SHP77 treated with DMSO at 0.1 percent for 48 hours (cell line): Measurements from ENCODE around the gene CLTCL1.

Experiments used
- DNase-seq: peaks from one replicate; lab custom pipeline; 2025; lab: John Stamatoyannopoulos, UW

Gene CLTCL1

GRCh38 chr22:19244600-19245352, 46.7 kb downstream of the CLTCL1 start:
- no peak for DNase-seq

DNA sequence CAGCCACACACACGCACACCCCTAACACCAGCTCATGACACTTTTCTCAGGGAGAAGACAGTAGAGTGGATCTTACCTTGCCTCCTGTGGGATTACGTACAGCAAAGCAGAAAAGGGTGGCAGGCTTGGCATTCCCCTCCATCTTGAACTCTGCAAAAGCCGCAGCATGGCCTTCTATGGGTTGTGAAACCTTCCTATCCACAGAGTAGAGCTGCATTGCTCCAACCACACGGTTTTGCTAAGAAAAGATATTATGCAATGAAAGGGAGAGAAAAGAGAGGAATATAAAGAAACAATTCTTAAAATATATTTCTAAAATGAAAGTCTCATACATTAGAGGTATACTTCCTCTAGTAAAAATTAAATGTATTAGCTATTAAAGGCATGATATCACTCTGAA, 48.8 kb downstream of the CLTCL1 start:
- DNase-seq, result no peak

DNA sequence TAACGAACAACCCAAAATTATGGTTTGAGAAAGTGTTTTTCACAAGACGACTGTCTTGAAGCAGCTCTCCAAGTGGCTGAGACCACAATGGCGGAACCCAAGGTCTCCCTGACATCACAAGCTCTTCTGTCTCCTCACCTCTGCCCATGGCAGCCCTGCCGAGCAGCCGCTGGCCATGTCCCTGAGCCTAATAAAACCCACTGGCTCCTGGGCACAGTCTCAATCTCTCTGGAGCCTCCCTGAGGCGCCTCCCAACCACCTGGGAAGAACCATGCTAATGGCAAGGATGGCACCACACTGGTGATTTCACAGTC, 50.0 kb downstream of the CLTCL1 start:
- no peak for DNase-seq

DNA sequence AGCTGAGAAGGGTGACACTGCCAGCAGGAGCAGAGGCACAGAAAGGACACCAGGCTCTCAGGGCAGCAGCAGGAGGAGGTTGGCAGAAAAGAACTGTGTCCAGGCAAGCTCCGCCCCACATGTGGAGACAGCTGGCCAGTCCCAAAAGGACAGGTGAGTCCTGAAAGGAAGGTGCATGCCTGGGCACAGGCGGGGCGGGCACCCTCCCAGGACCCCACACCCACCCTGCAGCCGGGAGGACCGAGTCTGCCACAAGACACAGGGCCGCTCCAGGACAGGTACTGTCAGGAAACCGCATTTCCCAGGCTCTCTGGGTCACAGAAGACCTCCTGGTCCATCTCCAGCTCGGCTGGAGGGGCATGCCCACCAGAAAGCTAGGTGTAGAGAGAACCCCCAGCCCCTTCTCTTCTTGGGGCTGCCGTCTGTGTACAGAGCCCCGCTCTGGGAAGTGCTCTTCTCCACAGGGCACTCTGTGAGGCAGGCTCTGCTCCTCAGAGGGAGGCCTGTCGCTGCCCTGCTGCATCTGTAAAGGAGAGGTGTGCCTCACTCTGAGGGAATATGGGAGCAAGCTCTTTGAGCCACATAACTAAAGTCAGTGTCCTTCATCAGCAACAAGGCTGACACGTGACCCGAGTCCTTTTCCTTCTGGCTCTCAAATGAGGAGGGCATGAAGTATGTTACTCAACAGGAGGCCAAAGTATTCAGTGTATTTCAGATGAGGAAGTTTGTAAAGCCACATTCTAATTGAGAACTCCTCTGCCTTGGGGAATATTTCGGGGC, 50.5 kb downstream of the CLTCL1 start:
- no peak for DNase-seq

- DNase-seq, result no peak
Measured at GRCh38 chr22:19239464-19239863, 52.1 kb downstream of the CLTCL1 start.

- no peak for DNase-seq
Measured at GRCh38 chr22:19238900-19239299, 52.6 kb downstream of the CLTCL1 start.

GRCh38 chr22:19235874-19236273, 55.6 kb downstream of the CLTCL1 start:
- no peak for DNase-seq

DNA sequence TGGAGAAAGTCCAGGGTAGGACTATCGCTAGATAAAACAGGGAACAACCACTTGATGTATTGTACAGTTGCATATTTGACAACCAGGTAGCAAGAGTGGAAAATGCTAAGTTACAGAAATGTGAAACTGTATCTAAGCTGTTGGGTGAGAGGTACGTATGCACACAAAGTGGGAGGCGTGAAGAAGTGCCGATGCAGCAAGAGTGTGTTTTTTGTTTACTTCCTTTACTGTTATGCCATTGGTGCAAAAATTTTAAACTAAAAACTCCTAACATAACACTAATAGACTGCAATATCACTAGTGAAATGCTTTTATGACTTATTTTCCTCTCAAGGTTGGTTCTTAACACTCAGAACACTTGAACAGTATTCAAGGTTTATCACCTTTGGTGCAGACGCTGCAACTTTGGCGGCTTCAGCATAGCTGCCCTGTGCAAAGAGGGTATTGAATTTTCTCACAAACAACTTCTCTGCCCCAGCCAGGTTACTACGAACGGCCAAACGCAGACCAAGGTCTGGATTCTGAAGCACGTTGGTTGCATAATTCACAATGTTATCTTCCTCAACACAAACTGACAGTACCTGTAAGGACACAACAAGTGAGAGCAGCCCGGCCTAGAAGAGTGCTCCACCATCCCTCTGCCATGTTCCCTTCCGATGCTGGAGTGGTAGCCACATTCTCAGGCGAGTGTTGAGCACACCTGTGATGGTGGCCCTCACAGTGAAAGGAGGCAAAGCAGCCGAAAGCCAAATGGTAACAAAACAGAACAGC, 57.2 kb downstream of the CLTCL1 start:
- DNase-seq, result no peak

GRCh38 chr22:19233189-19233661, 58.3 kb downstream of the CLTCL1 start:
- DNase-seq, result no peak

DNA sequence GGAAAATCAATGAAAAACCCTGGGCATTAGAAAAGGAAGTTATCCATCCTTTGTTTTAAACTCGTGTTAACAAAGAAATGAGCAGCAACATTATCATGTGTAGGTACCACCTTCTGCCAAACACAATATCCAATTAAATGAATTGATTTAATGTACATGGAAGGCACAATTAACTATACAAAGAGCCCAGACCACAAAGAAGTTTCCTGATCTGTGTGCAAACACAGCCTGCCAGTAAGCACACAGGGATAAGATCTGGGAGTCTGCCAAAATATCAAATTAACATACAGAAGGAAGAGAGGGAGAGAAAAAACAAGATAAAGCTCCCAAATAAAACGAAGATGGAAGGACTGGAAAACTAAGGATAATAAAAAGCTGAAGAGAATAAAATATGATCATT, 58.9 kb downstream of the CLTCL1 start:
- peak; percentile 35 for DNase-seq

- DNase-seq, result no peak
Measured at GRCh38 chr22:19231986-19232385, 59.5 kb downstream of the CLTCL1 start.

DNA sequence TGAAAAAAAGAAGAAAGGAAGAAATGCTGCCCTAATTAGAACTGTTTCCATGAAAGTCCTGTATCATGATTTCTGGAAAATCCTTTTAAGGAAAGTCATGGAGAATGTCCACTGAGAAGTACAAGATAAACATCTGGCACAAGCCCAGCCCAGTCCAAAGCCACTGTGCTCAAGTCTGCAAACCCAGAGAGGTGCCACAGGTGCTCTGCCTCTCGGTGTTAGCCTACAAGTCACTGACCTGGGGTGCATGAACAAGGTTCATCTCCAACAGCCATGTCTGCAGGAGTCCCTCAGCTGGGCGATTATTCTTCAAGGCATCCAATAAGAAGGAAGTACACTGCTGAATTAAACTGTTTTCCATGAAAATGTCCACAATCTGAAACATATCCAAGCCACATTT, 61.9 kb downstream of the CLTCL1 start:
- no peak for DNase-seq

GRCh38 chr22:19228179-19228578, 63.3 kb downstream of the CLTCL1 start:
- DNase-seq, result no peak

- DNase-seq, result no peak
Measured at GRCh38 chr22:19226428-19226827, 65.1 kb downstream of the CLTCL1 start.

GRCh38 chr22:19225560-19225959, 66.0 kb downstream of the CLTCL1 start:
- no peak for DNase-seq

DNA sequence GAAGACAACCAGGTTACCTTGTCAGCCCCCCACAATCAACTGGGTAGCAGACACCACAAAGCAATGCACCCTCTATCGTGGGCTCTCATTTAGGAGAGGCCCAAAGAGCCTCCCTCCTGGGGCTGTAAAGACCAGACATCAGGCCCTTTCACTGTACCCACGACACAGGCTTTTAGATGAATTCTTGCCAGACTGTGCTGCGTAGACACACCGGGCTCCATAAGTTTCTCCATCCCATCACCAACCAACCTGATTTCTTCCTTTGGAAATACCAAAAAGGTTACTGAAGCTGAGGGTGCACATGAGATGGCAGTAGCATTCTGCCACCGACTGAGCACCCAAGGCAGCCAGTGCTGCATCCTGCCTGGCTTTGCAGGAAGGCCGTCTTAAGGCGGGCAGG, 66.5 kb downstream of the CLTCL1 start:
- no peak for DNase-seq

- DNase-seq, result no peak
Measured at GRCh38 chr22:19224557-19224956, 67.0 kb downstream of the CLTCL1 start.

GRCh38 chr22:19223617-19224016, 67.9 kb downstream of the CLTCL1 start:
- no peak for DNase-seq

DNA sequence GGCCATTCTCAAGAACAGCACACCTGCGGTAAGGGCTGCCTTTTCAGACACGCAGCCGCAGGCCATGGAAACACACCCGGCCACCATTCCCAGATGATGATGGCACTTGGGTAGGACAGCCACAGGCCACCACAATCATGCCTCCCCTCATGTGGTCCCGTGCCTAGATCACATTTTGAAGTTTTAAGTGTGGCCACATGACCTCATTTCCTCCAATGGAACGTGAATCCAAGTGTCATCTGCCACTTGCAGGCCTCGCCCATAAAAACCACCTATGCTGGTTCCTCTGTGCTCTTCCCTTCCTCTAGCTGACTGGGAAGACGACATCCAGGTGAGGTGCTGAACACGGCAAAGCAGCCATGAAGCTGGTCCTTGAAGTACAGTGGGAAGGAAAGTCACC, 68.4 kb downstream of the CLTCL1 start:
- no peak for DNase-seq

- DNase-seq, result no peak
Measured at GRCh38 chr22:19222242-19223005, 69.1 kb downstream of the CLTCL1 start.

GRCh38 chr22:19220867-19221266, 70.7 kb downstream of the CLTCL1 start:
- DNase-seq, result no peak
